Middle frontal gyrus (tissue), 1 donor: ENCODE measurements around the gene HSPA2.
A peak's percentile ranks its signal among the peaks of the same experiment; 100 is the strongest.
"Not testable (repeated sequence)": the region's sequence is repeated elsewhere in the genome, so short reads cannot be mapped to it uniquely, and the experiment has no call there.

ENCODE experiments used
- DNase-seq: peaks from one replicate; pipeline ENCODE4 v3.0.0-alpha.2; 2015; ENCODE audit warnings: low spot score; ENCODE audit errors: extremely low spot score

Gene HSPA2

GRCh38 chr14:64558216-64558615 lies 17.7 kb downstream of the HSPA2 start:
- not testable (repeated sequence) for DNase-seq

DNA sequence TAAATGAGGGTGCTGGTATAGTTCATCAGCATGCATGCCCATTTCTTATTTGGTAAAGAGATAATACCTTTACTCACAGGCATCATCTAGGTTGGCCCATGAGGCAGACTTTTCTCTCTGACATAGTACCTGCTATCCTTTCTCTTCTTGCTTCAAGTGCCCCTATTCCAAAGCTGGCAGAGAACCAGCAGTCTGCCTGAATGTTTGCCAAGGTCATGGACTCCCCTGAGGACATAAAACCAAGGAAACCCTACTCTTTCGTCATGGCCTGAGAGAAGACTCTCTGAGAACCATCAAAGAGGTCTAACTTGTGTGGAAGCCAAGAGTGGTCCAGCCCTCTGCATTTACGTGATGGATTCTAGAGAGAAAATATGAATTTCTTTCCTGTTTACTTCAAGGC lies 21.1 kb downstream of the HSPA2 start:
- DNase-seq: no peak

DNA sequence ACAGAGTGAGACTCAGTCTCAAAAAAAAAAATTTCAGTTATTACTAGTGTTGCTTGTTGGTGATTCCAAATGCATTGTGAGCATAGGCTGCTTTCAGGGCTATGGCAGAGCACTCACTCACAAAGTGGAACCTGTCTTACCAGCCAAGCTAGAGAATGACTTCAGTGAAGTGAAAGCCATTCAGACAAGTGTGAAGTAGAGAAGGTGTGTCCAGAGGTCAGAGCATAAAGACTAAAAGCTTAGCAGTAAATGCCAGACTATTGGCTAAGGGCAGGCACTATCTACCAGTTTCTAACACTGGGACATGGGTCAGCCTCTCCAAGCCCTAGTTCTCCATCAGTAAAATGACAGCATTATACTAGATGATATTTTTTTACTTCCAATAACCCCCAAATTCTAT lies 21.9 kb downstream of the HSPA2 start:
- no peak for DNase-seq

DNA sequence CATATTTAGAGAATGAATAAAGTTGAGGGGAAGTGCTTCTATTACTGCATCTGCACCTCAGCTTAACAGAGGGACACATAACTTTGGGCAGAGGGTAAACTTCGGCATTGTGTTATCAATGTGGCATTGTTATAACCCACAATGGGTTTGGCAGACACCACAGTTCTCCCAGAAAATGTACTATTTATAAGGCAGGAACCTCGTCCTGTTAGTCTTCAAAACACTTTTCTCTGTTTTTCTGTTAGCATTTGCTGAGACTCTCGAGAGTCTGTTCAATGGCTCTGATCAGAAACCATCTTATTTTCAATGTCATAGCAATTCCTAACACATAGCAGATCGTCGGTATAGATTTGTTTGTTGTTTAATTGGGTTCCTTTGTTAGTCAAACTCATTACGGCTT lies 23.2 kb downstream of the HSPA2 start:
- DNase-seq: no peak

DNA sequence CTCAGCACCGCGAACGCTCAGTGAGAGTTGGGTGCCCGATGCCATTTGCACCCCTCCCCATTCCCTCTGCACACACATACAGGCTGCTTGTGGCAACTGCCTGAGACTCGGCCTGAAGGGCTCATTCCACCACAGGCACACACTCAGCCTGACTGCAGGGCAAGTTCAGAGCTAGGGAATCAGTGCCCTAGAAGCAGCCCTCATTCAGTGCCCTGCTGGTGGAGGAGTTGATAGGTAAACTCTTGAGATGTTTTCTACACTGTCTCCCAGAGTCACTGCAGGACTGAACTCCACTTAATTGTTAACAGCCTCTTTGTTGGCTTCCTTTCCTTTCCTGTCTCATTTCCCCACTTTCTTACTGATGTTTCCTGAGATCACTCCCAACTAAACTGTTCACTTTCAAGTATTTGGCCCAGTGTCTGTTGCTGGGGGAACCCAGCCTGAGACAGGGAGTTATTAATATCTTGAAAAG lies 26.1 kb downstream of the HSPA2 start:
- DNase-seq: no peak

GRCh38 chr14:64569138-64569631 lies 28.6 kb downstream of the HSPA2 start:
- DNase-seq: no peak

GRCh38 chr14:64569646-64570045 lies 29.1 kb downstream of the HSPA2 start:
- DNase-seq: not testable (repeated sequence)

- DNase-seq: no peak
These were observed 32.0 kb downstream of the HSPA2 start for GRCh38 chr14:64572386-64573104.

- DNase-seq: peak; percentile 82
These were observed 32.6 kb downstream of the HSPA2 start for GRCh38 chr14:64573109-64573508.

DNA sequence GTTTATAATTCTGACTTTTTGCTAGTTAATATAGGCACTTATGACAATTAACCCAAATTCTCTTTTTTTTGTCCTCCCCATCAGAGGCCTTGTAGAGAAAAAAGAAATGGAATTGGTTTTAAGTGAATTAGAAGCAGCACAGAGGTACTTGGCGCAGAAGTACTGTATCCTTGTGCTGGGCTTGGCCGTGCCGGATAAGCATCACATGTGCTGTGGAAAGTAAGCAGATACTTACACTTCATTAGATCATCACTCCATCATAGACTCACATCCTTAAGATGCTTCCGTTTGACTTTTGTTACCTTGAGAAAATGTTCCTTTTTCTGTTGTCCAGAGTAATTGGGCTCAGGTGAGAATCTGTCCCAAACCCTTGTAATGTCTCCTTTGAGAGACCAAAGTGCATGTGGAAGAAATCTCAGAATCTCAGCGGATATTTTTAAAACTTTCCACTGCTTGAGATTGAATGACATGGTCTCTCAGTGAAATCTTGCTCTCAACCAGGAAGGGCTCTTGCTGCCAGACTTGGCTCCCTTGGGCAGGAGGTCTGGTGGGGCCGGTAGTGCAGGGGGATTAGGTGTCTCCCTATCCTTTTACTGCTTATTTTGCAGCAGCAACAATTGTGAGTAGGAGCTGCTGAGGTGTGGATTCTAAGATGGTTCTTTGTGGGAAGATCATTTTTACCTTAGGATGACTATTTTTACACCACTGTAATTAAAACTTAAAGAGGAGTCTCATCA lies 34.0 kb downstream of the HSPA2 start:
- no peak for DNase-seq

DNA sequence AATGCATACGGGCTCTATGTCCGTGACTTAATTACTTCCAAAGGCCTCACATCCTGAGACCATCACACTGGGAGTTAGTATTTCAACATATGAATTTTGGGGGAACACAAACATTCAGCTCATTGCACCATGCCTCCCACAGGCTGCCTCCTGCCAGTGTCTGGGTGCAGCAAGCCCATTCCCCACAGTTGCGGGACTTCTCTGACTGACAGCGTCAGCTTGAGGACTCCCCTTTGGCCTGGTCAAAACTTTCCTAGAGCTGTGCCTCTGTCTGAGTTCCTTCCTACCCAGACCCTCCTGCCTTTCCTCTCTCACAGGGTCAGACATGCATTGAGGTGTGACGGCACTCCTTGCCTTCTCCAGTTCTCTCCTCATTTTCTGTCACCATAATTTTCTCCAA lies 36.7 kb downstream of the HSPA2 start:
- DNase-seq: no peak

GRCh38 chr14:64580467-64580866 lies 39.9 kb downstream of the HSPA2 start:
- no peak for DNase-seq

DNA sequence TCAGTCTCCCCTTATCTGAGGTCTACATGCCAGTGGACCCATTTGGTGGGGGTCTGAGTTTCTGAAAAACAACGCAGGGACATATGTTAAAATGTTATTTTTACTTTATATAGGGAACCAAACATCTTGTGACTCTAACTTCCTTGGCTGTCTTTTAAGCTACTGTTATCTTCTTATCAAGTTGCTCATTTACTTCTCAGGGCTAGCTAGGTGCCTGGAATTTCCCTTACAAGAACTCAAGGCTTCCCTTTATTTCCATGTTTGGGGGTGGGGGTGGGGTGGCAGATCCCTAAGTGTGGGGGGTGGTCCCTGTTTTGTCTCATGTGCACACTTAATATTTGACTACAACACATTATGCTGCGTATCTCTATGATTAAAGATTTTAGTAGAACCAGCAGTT lies 40.8 kb downstream of the HSPA2 start:
- DNase-seq: no peak

- no peak for DNase-seq
These were observed 41.3 kb downstream of the HSPA2 start for GRCh38 chr14:64581817-64582216.

- no peak for DNase-seq
These were observed 43.6 kb downstream of the HSPA2 start for GRCh38 chr14:64584190-64584589.

GRCh38 chr14:64591809-64592208 lies 51.3 kb downstream of the HSPA2 start:
- no peak for DNase-seq
